Lung microvascular endothelial cell (primary cell): ENCODE measurements around the gene DNER. TPM values are rescaled to one million over a fixed set of nuclear protein-coding genes. Genes with fewer than 3 reads are reported as not detected.
A peak's percentile ranks its signal among the peaks of the same experiment; 100 is the strongest.
"Not testable (repeated sequence)": the region's sequence is repeated elsewhere in the genome, so short reads cannot be mapped to it uniquely, and the experiment has no call there.

Source experiments
- DNase-seq, 2 donors: peaks; one replicate each; pipeline versions ENCODE4 v3.0.0 to v3.0.0-alpha.2; 2010; ENCODE audit warnings: low read depth in 2 of 2
- total RNA-seq: library from RNA; depleted of rRNA; stranded (reverse); fragments of >200 nt; gene quantifications from 2 replicates; pipeline ENCODE4 v1.2.1, GENCODE V29; 2014

Gene DNER
- total RNA-seq, 1 donor from 2014 or later: under 0.01 TPM

GRCh38 chr2:229344151-229344551 is 370.2 kb downstream of the DNER start:
- peak in 1 of 2 donors; percentile 36 for DNase-seq

- DNase-seq: no peak
Observed at GRCh38 chr2:229343661-229344060, 370.7 kb downstream of the DNER start.

DNA sequence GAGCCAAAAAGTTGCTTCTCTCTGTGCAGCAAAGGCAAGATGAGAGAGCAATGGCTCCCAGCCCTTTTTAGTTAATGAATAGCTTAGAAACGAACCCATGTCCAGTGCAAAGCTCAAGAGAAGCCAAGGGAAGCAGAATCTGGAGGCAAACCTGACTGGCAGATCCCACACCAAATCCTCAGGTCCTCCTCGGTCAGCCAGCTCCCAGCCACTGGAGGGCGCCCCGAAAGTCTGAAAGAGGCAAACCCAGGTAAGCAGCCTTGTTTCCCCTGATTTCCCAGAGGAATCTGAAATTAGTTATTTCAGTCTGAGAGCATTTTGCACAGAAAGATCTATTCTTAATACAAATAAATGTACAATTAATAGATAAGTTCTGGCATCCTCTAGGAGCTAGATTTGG is 372.0 kb downstream of the DNER start:
- peak; percentile 40 to 48 for DNase-seq

DNA sequence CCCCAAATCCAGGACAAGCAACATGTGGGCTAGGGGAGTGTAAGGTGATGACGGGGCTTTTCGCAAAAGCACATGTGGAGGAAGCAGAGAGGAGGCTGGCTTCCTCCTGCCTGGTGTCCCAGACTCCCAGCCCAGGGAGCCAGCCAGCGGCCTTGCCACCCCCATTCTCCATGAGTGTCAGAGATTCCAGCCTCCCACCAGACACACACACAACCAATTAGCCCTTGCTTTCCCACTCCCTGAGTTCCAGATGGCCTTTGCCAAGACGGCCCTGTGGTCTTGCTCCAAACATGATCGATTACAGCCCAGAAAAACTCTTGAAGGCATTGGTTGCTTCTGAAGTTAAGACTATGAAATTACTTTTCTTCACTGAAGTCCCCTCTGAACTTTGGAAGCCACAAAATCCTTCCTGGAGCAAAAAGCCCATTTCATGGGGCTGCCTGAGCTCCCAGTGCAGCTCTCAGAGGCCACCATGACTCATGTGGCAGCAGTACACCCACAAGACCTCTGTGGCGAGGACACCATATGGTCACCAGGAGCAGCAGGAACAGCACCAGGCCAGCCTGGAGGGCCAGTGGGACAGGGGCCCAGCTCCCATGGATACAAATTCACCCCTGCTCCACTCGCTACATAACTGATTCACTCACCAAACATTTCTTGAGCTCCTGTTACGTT is 374.1 kb downstream of the DNER start:
- DNase-seq: no peak

GRCh38 chr2:229339618-229340017 is 374.7 kb downstream of the DNER start:
- no peak for DNase-seq

GRCh38 chr2:229339171-229339570 is 375.2 kb downstream of the DNER start:
- DNase-seq: not testable (repeated sequence)

GRCh38 chr2:229335877-229336346 is 378.4 kb downstream of the DNER start:
- no peak for DNase-seq

- DNase-seq: no peak
Observed at GRCh38 chr2:229335330-229335729, 379.0 kb downstream of the DNER start.

DNA sequence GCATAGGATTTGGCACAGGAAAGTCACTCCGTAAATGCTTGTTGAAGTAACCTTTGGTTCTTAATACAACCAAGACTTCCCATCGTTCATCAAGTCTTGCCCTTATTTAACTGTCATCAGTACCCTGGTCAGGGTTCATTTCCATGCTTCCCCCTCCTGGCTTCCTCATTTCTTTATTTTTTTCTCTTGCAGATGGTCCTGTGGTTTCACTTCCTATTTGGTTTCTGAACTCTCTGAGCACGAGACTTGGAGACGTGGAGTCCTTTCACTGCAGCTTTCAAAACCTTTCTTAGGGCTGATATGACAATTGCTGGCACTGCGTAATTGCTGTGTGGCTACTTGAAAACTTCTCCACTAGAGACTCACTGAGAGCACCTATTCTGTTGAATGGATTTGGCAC is 383.4 kb downstream of the DNER start:
- no peak for DNase-seq

- DNase-seq: no peak
Observed at GRCh38 chr2:229319558-229319957, 394.8 kb downstream of the DNER start.

GRCh38 chr2:229314117-229314516 is 400.2 kb downstream of the DNER start:
- DNase-seq: peak in 1 of 2 donors; percentile 47

DNA sequence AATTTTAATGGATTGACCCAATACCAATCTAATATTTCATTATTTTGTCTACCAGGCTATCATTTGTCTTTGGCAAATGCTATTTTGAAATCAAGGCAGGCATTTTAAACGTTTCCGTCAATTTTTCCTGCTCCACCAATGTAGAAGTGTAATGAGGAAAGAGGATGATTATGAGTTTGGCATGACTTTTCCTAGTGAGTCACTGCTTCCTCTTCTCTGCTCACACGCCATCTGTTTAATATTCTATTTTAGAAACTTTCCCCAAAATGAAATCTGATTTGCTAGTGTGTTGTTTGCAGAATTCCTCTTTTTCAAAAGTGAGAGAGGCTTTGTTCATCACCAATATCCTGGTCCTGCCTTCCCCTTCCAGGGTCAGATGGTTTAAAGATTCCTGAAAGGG is 400.8 kb downstream of the DNER start:
- DNase-seq: peak; percentile 82 to 88

Other genes with a start within 250 kb of the DNER start
- 181 and 207 TPM in 2 replicates for gene TRIP12, start 207.5 kb upstream of the DNER start, total RNA-seq
- gene FBXO36, start 207.9 kb upstream of the DNER start, total RNA-seq: 0.60 and 0.87 TPM in 2 replicates